Nucleus accumbens (tissue), 56 donors: ENCODE results near the gene C4orf17.

Source experiments
- DNase-seq, 56 donors: peaks; one replicate each; lab custom pipeline; 2025; lab: John Stamatoyannopoulos, UW

The C4orf17 gene

GRCh38 chr4:99536271-99536670 is 25.4 kb downstream of the C4orf17 start:
- no peak for DNase-seq

- no peak for DNase-seq
Measured at GRCh38 chr4:99536848-99537247, 26.0 kb downstream of the C4orf17 start.

- no peak for DNase-seq
Measured at GRCh38 chr4:99537674-99538073, 26.9 kb downstream of the C4orf17 start.

DNA sequence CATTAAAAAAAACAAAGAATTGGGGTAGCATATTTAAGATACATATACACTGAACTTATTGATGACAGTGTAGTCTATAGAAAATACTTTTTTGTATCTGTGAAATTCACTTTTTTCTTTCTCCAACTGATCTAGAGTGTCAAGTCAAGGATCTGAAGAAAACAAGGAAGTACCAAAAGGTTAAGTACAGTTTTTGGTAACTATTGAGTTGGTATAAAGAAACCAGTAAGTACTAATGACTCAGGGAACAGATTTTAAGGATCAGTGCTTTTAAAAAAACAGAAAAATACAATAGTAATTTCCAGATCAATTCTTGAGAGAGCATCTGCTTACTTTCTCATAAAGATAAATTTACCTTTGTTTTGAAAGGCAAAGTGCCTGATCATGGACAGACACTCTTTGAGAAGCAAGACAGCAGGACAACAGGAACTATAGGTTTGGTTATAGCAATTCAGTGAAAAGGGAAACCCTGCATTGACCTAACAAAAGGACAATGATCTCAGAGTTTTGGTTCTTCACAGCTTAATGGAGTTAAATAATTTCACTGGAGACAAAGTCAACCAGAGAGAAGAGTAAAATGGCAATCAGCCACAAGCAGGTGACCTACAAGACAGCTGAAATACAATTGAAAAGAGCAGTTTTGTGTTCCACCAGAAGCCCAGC is 29.6 kb downstream of the C4orf17 start:
- no peak for DNase-seq

GRCh38 chr4:99552872-99553271 is 42.1 kb downstream of the C4orf17 start:
- DNase-seq, result no peak

DNA sequence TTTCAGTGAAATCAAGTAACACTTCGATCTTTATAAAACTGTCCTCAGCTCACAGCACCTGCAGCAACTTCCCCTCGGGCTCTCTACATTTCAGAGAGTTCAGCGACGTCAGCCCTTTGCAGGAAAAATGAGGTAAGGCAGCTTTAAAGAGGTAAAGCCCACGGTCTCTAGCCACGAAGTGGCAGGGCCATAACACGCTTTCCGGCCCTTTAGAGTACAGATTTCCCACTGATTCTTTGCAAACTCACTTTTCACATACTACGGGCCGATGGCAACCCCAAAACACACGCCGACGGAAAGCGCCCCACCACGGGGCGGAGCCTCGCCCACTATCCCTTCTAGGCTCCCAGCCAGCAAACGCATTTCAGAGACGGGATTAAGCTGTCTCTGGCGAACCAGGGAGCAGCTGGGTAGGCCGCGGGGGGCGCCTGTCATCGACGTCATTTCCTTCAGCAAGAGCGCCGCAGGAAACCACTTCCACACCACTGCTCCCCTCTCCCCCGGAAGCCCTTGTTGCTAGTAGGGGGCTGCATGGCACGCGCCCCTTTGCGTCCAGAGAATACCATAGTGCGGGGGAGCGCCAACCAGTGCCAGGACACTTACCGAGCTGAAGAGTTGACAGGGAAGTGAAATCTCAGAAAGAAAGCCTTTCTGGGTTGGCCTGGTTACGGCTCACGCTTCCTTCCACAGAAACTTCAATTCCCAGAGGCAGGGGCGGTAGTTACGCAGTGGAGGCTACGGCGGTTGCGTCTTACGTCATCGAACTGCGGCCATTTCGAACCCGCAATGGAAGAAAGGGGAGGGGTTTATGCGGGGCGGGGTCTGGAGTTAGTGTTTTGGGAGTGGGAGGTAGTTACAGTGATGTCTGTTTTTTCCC is 52.7 kb downstream of the C4orf17 start, which contains the start of gene TRMT10A:
Gene TRMT10A, minus strand, starts transcription at position 730 of the 877 bp plus-strand sequence. CDS start 4,701 bp downstream, outside the sequence.
- peak; percentile 87 to 100 (median 98) for DNase-seq

- DNase-seq, result no peak
Measured at GRCh38 chr4:99564921-99565320, 54.1 kb downstream of the C4orf17 start.

GRCh38 chr4:99571883-99572282 is 61.1 kb downstream of the C4orf17 start:
- no peak for DNase-seq

DNA sequence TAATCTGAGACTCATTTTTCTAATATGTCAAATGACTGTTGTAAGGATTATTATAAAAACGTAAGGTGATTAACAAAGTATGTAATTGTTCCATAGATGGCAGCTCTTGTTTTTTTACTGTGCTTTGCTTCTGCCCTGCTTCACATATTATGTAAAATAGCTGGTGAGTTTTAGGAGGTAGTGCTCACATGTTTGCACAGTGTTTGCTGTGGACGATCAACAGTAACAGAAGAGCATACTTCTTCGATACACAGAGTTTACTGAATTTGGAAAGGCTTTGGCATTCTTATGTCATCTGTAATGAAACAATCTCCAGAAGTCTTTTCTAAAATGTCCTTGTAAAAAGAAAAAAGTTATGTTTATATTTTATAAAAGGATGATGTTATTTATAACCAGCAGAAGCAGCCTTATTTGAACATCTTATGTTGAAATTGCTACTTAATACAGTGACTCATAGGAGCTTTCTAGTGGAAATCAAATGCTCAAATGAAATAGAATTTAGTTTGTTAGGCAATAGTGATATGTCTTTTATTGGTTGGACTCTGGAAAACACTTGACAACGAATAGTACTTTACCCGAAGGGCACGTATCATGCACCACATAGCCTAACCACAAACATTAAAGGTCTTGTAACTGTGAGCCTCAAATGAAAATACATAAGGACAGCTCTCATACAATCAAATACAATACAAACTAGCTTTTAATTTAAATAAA is 61.9 kb downstream of the C4orf17 start:
- no peak for DNase-seq

DNA sequence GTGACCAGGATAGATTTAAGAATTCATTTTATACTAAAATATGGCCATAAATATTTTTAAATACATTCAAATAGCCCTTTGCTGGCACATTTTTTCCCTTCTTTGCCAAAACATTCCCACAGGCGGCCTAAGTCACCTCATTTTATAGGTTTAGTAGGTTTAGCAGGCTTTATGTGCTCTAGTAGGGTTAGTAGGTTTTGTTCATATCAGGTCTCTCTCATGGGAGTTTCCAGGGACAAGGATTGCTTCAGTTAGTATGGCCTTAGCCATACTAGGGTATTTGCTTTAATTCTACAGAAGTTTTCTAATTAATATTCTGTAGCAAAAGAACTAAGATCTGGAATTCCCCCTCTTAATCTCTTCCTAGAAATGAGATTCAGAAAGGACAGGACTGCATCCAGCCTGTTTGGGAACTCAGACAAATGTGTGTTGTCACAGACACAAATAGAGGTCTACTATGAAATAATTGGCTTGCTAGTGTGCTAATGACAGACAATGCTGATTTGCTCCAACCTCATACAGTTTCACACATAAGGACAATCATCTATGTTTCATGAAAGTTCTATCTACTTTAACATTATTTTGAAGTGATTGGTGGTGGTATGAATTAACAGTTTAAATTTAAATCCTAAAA is 63.0 kb downstream of the C4orf17 start:
- DNase-seq, result no peak

DNA sequence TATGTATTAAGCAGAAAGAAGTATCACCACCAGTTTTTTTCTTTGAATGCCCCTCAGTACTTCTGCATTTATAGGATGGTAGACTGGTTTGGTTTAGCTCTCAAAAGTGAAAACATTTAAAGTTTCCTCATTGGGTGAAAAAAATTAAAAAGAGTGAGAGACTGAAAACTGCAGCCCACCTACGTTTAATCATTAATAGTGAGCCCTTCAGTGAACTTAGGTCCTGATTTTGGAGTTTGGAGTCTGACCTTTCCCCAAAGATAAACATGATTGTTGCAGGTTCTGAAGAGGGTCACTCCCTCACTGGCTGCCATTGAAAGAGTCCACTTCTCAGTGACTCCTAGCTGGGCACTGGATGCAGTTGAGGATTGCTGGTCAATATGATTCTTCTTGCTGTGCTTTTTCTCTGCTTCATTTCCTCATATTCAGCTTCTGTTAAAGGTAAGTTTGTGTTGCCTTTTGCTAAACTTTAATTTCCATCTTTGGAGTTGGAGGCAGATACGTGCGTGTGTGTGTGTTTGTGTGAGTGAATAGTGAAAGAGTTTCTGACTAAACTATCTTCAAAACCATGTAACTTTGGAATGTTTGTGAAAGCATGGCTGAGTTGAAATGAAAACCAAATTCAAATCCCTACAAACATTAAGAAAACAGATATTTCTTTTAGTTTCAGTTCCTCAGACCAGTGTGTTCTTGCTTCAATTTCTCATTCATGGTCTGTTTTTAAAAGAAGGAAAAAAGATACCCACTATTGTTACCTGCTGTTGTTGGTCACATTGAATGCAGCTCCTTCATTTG is 63.9 kb downstream of the C4orf17 start, which contains the start of gene MTTP:
Gene MTTP, plus strand, starts transcription at position 295 of the 795 bp plus-strand sequence. Its CDS starts 86 bp downstream, at position 381.
- no peak for DNase-seq

DNA sequence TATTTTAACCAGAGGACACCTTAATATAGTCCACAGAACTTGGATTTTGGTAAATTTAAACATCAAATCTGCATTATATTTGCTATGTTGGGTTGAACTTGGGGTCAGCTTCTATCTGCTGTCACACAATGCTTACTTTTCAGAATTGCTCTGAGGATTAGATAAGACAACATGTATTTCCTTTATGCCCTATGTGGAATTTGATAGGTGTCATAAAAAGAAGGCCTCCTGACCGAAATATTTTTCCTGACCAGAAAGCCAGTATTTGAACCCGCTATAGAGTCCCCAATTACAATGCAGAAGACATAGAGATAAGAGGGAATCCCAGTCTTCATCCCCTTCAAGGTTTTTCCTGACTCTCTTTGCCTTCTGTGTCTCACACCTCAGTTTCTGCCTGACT is 67.9 kb downstream of the C4orf17 start:
- no peak for DNase-seq

GRCh38 chr4:99585516-99585915 is 74.7 kb downstream of the C4orf17 start:
- no peak for DNase-seq

DNA sequence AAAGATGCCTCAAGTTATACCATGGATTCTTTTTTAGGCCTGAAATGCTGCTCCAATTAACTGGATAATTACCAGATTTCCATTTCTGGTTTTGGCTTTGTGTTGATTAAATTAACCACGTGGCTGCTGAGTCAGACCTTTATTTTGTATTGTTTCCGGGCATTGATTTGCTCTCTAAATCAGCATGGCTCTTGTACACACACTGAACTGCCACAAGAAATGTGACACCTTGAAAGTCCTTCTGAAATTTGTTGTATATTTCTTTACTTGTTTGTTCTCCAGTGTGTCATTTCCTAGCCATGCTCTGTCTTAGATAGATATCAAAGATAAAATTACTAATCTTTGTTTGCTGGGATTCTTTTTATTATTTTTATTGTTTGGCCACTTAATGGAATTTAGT is 75.5 kb downstream of the C4orf17 start:
- no peak for DNase-seq

GRCh38 chr4:99586797-99587196 is 76.0 kb downstream of the C4orf17 start:
- no peak for DNase-seq

DNA sequence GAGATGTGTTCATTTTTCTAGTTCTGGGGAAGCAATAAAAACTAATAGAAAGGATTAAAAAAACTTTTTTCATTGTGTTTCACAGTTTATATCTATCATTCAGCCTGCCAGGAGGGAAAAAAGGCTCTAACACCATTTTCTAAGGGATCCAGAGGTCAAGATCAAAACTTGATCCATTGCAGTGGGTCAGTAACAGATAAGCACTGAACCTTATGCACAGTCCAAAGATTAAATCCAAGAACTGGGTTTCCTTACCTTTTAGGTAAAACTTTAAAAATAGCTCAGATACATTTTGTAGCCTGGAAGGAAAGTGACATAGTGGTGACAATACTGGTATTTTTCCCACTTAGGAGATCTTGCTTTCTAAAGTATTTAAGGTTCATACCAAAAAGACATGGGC is 76.5 kb downstream of the C4orf17 start:
- no peak for DNase-seq

- DNase-seq, result no peak
Measured at GRCh38 chr4:99587803-99588202, 77.0 kb downstream of the C4orf17 start.

GRCh38 chr4:99591757-99592156 is 80.9 kb downstream of the C4orf17 start:
- DNase-seq, result no peak
